Activated CD4-positive, alpha-beta memory T cell treated with anti-CD3 and anti-CD28 coated beads for 36 hours (primary cell): ENCODE results near the gene GALNT10. TPM values are rescaled to one million over a fixed set of nuclear protein-coding genes. Genes with fewer than 3 reads are reported as not detected.

Source experiments
- CTCF ChIA-PET: fragments of 350-600 bp; sonication (Branson Sonifier 250); formaldehyde crosslinking; loops from one replicate; lab custom pipeline; 2021; ENCODE audit warnings: antibody characterized with exemption, inconsistent platforms; lab: Charles Lee
- POLR2A ChIA-PET: fragments of 350-600 bp; sonication (Branson Sonifier 250); formaldehyde crosslinking; loops from one replicate; lab custom pipeline; 2021; ENCODE audit warnings: antibody characterized with exemption; lab: Charles Lee
- DNase-seq: peaks from one replicate; pipeline ENCODE4 v3.0.0-alpha.2; 2020
- H3K27ac Mint-ChIP-seq: one replicate; pipeline ENCODE4 v1.8.0; 2021; ENCODE audit warnings: mixed read lengths
- H3K27me3 Mint-ChIP-seq: one replicate; pipeline ENCODE4 v1.8.0; 2021; ENCODE audit warnings: mixed read lengths
- H3K36me3 Mint-ChIP-seq: one replicate; pipeline ENCODE4 v1.8.0; 2021; ENCODE audit warnings: mixed read lengths
- H3K4me1 Mint-ChIP-seq: one replicate; pipeline ENCODE4 v1.8.0; 2021; ENCODE audit warnings: low read depth, mixed read lengths
- H3K4me3 Mint-ChIP-seq: one replicate; pipeline ENCODE4 v1.8.0; 2021; ENCODE audit warnings: mild to moderate bottlenecking, mixed read lengths
- H3K9me3 Mint-ChIP-seq: one replicate; pipeline ENCODE4 v1.8.0; 2021; ENCODE audit warnings: mixed read lengths
- intact Hi-C: fragments of 100-400 bp; cut with micrococcal nuclease; formaldehyde crosslinking; loops from one replicate; pipeline ENCODE4 v1.15.1; 2023
- total RNA-seq, 2 experiments: library from RNA; stranded (reverse); gene quantifications; one replicate each; pipeline ENCODE4 v1.2.3, GENCODE V29; 2021

The GALNT10 gene
- total RNA-seq, 2 experiments from 2014 or later, result 23.8 to 26.9 TPM

DNA sequence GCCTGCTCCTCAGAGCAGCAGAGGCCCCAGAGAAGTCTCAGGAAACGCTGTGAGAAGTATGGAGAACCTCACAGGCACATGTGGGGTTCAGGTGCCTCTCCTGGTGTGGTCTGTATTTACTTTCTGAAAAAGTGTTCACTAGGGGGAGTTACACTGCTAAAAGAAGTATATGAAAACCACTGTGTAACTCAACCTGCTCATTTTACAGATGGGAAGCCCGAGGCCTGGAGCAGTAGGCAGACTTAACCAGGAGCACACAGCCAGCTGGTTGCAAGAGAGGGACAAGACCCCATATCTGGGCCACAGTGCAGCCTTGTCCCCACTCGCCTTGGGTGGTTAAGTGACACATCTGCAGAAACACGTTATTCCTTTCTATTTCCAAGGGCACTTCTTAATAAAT is 142.5 kb downstream of the GALNT10 start:
- ChIA-PET CTCF (no interaction called here), POLR2A (no interaction called here)
- Mint-ChIP-seq H3K36me3 (peaks cover 34% of the 10 kb centered on the region), H3K4me3 (no peak overlapping the region), H3K9me3 (no peaks in the 10 kb centered on the region), H3K27me3 (no peaks in the 10 kb centered on the region), H3K27ac (no peak overlapping the region), H3K4me1 (no peaks in the 10 kb centered on the region)
- intact Hi-C loops, result no loop called here
- no peak for DNase-seq

GRCh38 chr5:154334406-154335064 is 144.0 kb downstream of the GALNT10 start:
- Mint-ChIP-seq H3K27me3 (no peaks in the 10 kb centered on the region), H3K9me3 (no peaks in the 10 kb centered on the region), H3K36me3 (peaks cover 35% of the 10 kb centered on the region), H3K4me3 (no peak overlapping the region), H3K4me1 (no peaks in the 10 kb centered on the region), H3K27ac (no peak overlapping the region)
- ChIA-PET CTCF (interaction anchor here (0.6 kb wide), 1 partner anchor 133 kb away, joined by 3 read pairs; no protein-coding TSS in a partner anchor), POLR2A (no interaction called here)
- DNase-seq, result no peak
- intact Hi-C loops, result no loop called here

DNA sequence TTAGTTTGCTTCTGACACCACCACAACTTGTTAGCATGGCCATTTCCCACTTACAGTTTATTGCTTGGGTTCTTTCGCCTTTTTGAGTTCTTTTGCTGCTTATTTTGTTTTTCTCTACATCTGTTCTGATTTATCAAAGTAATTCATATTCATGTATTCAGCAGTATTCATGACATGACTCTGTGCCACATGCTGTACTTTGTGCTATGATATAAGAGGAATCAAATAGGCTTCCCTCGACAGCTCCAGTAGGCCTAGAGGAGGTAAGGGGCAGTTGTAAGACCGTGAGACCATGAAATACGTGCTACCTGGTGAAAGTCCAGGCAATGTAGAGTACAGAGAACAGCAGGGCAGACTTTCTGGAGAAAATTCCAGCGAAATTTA is 144.5 kb downstream of the GALNT10 start:
- no peak for DNase-seq
- POLR2A ChIA-PET, result no interaction called here
- Mint-ChIP-seq H3K27me3 (no peaks in the 10 kb centered on the region), H3K9me3 (no peaks in the 10 kb centered on the region), H3K36me3 (peaks cover 33% of the 10 kb centered on the region), H3K4me3 (no peak overlapping the region), H3K27ac (no peak overlapping the region), H3K4me1 (no peaks in the 10 kb centered on the region)
- CTCF ChIA-PET, result interaction anchor here (0.6 kb wide), 1 partner anchor 134 kb away, joined by 3 read pairs; no protein-coding TSS in a partner anchor
- intact Hi-C loops, result no loop called here

- Mint-ChIP-seq H3K27me3 (no peaks in the 10 kb centered on the region), H3K36me3 (peaks cover 10% of the 10 kb centered on the region), H3K4me1 (peaks cover 3% of the 10 kb centered on the region), H3K4me3 (no peak overlapping the region), H3K27ac (no peak overlapping the region), H3K9me3 (no peaks in the 10 kb centered on the region)
- POLR2A ChIA-PET, result no interaction called here
- DNase-seq, result no peak
- intact Hi-C loops, result no loop called here
- CTCF ChIA-PET, result no interaction called here
Observed at GRCh38 chr5:154341620-154342019, 151.1 kb downstream of the GALNT10 start.

GRCh38 chr5:154342211-154342610 is 151.7 kb downstream of the GALNT10 start:
- POLR2A ChIA-PET, result no interaction called here
- CTCF ChIA-PET, result no interaction called here
- Mint-ChIP-seq H3K4me1 (peaks cover 3% of the 10 kb centered on the region), H3K27ac (no peak overlapping the region), H3K27me3 (no peaks in the 10 kb centered on the region), H3K36me3 (peaks cover 10% of the 10 kb centered on the region), H3K9me3 (no peaks in the 10 kb centered on the region), H3K4me3 (no peak overlapping the region)
- intact Hi-C loops, result no loop called here
- DNase-seq, result no peak

DNA sequence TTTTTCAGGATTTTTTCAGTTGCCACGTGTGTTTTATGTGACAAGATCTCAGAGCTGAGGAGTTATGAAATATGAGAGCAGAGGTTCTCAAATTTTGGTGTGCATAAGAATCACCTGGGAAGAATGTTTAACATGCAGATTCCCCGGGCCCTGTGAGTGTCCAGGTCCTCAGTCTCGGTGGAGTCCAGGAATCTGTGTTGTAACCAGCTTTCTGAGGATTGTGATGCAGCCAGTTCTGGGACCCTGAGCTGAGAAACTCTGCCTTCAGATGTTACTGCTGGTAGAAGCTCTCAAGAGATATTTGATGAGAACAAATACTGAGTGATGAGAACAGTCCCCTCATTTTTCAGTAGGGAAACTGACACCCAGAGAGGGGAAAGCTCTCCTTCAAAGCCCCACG is 152.4 kb downstream of the GALNT10 start:
- no peak for DNase-seq
- Mint-ChIP-seq H3K4me1 (peaks cover 3% of the 10 kb centered on the region), H3K9me3 (no peaks in the 10 kb centered on the region), H3K27ac (no peak overlapping the region), H3K36me3 (peaks cover 5% of the 10 kb centered on the region), H3K27me3 (no peaks in the 10 kb centered on the region), H3K4me3 (no peak overlapping the region)
- POLR2A ChIA-PET, result no interaction called here
- CTCF ChIA-PET, result no interaction called here
- intact Hi-C loops, result no loop called here

GRCh38 chr5:154344461-154344860 is 153.9 kb downstream of the GALNT10 start:
- intact Hi-C loops, result no loop called here
- ChIA-PET POLR2A (no interaction called here), CTCF (interaction anchor here (0.6 kb wide), 1 partner anchor 275 kb away, joined by 3 read pairs; no protein-coding TSS in a partner anchor)
- Mint-ChIP-seq H3K36me3 (peaks cover 4% of the 10 kb centered on the region), H3K27ac (no peak overlapping the region), H3K9me3 (no peaks in the 10 kb centered on the region), H3K4me3 (no peak overlapping the region), H3K4me1 (peaks cover 3% of the 10 kb centered on the region), H3K27me3 (no peaks in the 10 kb centered on the region)
- no peak for DNase-seq

DNA sequence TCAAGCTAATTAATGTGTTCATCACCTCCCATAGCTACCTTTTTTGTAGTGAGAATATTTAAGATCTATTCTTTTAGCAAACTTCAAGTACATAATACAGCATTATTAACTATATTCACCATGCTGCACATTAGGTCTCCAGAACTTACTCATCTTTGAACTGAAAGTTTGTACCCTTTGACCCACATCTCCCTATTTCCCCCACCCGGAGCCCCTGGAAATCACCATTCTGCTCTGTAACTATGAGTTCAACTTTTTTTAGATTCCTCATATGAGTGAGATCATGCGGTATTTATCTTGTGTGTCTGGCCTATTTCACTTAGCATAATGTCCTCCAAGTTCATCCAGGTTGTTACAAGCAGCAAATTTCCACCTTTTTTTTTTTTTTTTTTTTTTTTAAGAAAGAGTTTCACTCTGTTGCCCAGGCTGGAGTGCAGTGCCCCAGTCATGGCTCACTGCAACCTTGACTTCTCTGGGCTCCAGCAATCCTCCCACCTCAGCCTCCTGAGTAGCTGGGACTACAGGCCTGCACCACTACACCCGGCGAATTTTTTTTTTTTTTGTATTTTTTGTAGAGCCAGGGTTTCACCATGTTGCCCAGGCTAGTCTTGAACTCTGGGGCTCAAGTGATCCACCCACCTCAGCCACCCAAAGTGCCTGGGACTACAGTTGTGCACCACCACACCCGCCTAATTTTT is 154.9 kb downstream of the GALNT10 start:
- H3K4me1 Mint-ChIP-seq, result peaks cover 3% of the 10 kb centered on the region
- no peaks in the 10 kb centered on the region for H3K27me3 Mint-ChIP-seq
- no peak overlapping the region for H3K27ac Mint-ChIP-seq
- H3K36me3 Mint-ChIP-seq, result peaks cover 4% of the 10 kb centered on the region
- H3K4me3 Mint-ChIP-seq, result no peak overlapping the region
- ChIA-PET POLR2A (no interaction called here), CTCF (no interaction called here)
- DNase-seq, result no peak
- no peaks in the 10 kb centered on the region for H3K9me3 Mint-ChIP-seq
- intact Hi-C loops, result no loop called here

DNA sequence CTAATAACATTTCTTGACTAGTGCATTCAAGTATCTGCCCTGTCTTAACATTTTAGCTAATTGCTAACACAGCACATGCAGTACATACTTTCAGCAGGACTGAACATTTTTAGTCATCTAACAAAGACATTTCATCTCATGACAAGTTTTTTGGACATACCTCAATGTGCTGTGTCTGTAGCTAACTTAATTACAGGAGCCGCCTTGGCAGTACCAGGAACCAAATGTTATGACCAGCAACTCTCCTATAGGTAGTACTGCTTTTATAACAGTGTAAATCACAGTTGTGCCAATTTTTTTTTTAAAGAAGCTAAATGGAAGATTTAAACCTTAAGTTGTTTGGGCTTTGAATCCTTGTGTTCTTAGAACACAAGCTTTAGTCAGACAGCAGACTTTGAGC is 155.9 kb downstream of the GALNT10 start:
- H3K9me3 Mint-ChIP-seq, result no peaks in the 10 kb centered on the region

GRCh38 chr5:154349626-154350264 is 159.2 kb downstream of the GALNT10 start:
- H3K27me3 Mint-ChIP-seq, result no peaks in the 10 kb centered on the region
- no peak overlapping the region for H3K4me3 Mint-ChIP-seq
- CTCF ChIA-PET, result interaction anchor here (1.5 kb wide), 1 partner anchor 55 kb away, joined by 3 read pairs; no protein-coding TSS in a partner anchor
- no peak for DNase-seq
- H3K27ac Mint-ChIP-seq, result no peak overlapping the region
- POLR2A ChIA-PET, result no interaction called here
- H3K4me1 Mint-ChIP-seq, result peaks cover 7% of the 10 kb centered on the region
- no peaks in the 10 kb centered on the region for H3K9me3 Mint-ChIP-seq
- intact Hi-C loops, result no loop called here
- peaks cover 7% of the 10 kb centered on the region for H3K36me3 Mint-ChIP-seq

More for the DNA sequence above, 155.9 kb downstream of the GALNT10 start:
- peaks cover 3% of the 10 kb centered on the region for H3K4me1 Mint-ChIP-seq
- H3K36me3 Mint-ChIP-seq, result peaks cover 4% of the 10 kb centered on the region
- intact Hi-C loops, result no loop called here
- H3K27me3 Mint-ChIP-seq, result no peaks in the 10 kb centered on the region
- ChIA-PET POLR2A (no interaction called here), CTCF (interaction anchor here (1.3 kb wide), 1 partner anchor 58 kb away, joined by 3 read pairs; no protein-coding TSS in a partner anchor)
- DNase-seq, result no peak
- no peak overlapping the region for H3K27ac Mint-ChIP-seq
- H3K4me3 Mint-ChIP-seq, result no peak overlapping the region

DNA sequence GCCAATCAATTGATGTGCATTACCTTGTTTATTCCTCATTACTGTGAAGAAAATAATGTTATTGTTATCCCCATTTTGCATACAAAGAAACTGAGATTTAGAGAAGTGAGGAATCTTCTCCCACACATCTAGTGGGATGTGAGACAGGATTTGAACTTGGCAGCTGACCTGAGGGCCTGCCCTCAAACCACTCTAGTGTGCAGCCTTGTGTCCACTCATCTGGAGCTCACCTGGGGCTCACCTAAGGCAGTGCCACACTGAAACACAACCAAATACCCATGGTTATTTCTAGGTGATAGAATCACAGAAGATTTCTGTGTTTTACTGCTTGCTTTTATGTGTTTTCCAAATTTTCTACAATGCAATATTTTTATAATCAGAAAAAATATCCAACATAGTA is 160.6 kb downstream of the GALNT10 start:
- Mint-ChIP-seq H3K4me1 (peaks cover 6% of the 10 kb centered on the region), H3K36me3 (peaks cover 7% of the 10 kb centered on the region), H3K9me3 (no peaks in the 10 kb centered on the region), H3K27me3 (no peaks in the 10 kb centered on the region), H3K27ac (no peak overlapping the region), H3K4me3 (no peak overlapping the region)
- intact Hi-C loops, result no loop called here
- CTCF ChIA-PET, result no interaction called here
- DNase-seq, result no peak
- POLR2A ChIA-PET, result no interaction called here

GRCh38 chr5:154351566-154351965 is 161.0 kb downstream of the GALNT10 start:
- CTCF ChIA-PET, result no interaction called here
- H3K4me1 Mint-ChIP-seq, result peaks cover 7% of the 10 kb centered on the region
- POLR2A ChIA-PET, result no interaction called here
- DNase-seq, result no peak
- H3K27me3 Mint-ChIP-seq, result no peaks in the 10 kb centered on the region
- no peaks in the 10 kb centered on the region for H3K9me3 Mint-ChIP-seq
- H3K36me3 Mint-ChIP-seq, result peaks cover 7% of the 10 kb centered on the region
- H3K27ac Mint-ChIP-seq, result no peak overlapping the region
- intact Hi-C loops, result no loop called here
- no peak overlapping the region for H3K4me3 Mint-ChIP-seq
